Right lung (tissue), 5 donors: ENCODE results near the gene LTBP2. TPM values are rescaled to one million over a fixed set of nuclear protein-coding genes. Genes with fewer than 3 reads are reported as not detected.

ENCODE experiments used
- DNase-seq, 2 donors: peaks; one replicate each; pipeline ENCODE4 v3.0.0-alpha.2; 2013
- polyA plus RNA-seq, 5 donors: library from polyadenylated mRNA; unstranded; fragments of 120-200 nt; gene quantifications; one replicate each; pipeline versions ENCODE4 v1.2.1 to v1.2.3, GENCODE V29; 2013; ENCODE audit warnings: inconsistent platforms in 1 of 5, low replicate concordance in 1 of 5; ENCODE audit not compliant: insufficient read length in 5 of 5, insufficient read depth in 1 of 5

Gene LTBP2
- polyA plus RNA-seq, 5 donors: 10.6 to 30.9 (median 16.7) TPM

DNA sequence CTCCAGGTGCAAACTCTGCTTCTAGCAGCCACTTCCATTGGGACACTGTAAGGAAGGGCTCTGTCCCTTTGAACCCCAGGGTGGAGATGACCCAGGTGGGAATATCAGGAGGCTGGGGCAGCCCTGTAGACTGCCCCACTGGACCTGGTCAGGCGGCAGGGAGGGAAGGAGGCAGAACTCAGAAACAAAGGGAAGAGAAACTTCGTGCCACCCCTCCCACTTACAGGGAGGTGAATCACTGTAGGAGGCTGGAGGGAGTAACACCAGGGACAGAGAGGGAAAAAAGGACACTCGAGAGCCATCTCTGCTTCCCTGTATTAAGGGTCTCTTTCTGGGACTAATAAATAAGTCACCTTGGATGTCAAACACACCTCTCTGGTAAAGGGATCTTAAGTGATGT, 81.0 kb downstream of the LTBP2 start:
- DNase-seq: no peak

DNA sequence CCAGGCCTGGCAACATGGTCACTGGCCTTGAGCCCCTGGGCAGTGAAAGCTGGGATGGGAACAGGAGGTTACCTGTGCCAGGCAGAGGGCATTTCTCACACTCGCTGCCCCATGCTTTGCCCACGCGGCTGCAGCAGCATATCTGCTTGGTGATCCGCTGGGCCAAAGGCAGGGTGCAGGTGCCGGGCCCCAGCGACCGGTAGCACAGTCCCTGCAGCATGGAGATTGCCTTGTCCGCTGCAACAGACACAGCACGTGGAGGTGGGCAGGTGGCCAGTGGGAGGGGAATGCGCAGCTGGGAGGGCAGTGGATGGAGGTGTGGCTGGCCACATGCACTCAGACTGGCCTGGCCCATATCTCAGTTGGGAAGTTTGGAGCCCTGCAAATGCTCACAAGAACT, 83.2 kb downstream of the LTBP2 start:
- no peak for DNase-seq

DNA sequence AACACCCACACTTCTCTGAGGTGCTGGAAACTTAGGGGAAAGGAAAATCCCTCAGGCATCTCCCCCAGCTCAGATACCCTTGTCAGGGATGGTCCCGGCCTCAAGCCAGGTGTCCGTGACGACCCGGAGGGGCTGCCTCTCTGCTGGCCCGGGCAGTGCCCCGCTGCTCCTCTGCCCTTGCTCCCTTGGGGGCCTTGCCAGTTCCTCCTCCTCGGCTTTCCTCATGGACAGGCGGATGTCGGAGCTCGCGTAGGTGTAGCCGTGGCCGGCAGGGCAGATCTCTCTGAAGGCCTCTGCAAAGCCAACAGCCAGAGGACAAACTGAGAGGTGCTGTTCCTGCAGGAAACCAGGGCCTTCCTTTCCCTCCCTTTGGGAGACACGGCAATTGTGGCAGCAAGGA, 83.6 kb downstream of the LTBP2 start:
- DNase-seq: no peak

DNA sequence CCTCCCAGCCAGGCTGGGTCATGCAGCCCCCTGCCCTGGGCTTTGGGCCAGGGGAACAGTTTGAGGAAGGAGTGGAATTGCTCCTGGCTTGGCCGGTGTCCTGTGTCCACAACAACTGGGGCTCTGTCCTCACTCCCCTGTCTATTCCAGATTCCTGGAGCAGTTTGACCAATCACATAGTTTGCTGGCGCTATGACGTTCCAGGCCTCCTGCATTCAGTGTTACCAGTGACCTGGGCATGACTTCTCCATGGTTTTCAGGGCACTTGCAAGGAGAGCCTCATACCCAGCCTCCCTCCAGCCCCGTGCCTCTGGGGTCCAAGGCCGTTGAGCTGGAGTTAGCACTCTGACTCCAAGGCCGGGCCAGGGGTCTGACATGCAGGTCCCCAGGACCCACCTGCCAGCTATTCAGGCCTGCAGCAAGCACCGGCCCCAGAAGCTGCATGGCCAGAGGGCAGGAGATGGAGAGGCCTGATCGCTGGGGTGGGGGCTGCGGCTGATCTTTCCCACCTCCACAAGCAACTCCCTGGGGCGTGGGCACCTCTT, 84.2 kb downstream of the LTBP2 start:
- DNase-seq: no peak

- DNase-seq: no peak
Measured at GRCh38 chr14:74526854-74527585, 85.0 kb downstream of the LTBP2 start.

- DNase-seq: no peak
Measured at GRCh38 chr14:74525361-74525851, 86.6 kb downstream of the LTBP2 start.

DNA sequence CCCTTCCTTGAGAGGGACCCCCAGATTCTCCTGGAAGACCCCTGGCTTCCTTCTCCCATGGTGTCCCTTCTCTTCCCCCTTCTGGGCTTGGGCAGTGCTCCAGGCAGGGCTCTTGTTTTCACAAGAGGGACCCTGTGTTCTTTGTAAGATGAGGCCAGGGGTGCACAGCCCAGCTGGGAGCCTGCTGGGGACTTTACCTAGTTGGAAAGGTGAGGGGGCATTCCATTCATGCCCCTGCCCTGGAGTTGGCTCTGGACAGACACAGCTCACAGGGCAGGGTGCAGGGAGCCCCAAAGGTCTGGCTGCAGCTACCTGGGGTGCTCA, 87.3 kb downstream of the LTBP2 start:
- DNase-seq: no peak

DNA sequence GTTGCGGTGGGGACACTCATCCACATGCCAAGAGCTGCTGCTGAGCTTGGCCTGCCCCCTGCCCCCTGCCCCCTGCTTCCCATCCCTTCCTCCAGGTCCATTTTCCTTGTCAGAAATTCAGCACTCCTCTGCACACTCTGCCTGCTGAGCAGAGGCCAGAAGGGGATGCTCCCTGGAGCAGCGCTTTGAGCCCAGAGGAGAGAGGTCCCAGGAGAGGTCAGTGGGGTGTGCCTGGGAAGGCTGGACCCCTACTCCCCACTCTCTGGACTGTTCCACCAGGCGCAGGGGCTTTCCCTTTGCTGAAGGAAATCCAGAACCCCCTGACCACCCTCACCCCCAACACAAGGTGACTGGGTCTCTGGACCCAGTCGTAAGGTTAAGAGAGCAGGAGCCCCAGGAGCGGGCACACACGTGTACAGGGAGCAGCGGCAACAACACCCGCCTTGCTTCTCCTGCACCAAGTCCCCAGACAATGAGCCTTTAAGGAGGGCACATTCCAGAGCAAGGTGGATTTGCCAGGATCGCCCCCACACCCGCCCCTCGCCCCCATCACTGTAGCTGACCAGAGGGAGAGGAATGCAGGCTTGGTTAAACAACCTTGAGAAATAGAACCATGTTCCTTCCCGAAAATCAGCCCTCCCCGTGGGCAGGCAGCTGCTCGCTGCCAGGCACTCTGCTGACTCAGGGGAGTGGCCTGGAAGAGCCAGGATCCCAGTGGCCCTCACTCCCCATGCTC, 87.8 kb downstream of the LTBP2 start:
- no peak for DNase-seq

DNA sequence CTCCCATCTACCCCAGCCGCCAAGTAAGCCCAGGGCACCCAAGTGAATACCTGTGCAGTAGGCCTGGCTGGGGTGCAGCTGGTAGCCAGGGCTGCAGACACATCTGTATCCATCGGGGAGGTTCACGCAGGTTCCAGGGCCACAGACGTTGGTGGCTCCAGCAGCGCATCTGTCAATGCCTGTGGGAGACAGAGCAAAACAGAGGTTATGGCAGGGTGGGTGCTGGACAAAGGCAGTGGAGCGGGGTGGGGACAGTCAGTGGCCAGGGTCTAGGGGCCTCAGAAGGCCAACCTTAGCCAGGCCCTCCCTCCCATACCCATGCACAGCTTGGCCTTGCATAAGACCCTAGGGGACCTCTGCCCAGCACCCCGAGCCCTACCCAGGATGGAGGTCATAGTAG, 89.3 kb downstream of the LTBP2 start:
- no peak for DNase-seq

- DNase-seq: no peak
Measured at GRCh38 chr14:74521756-74522155, 90.3 kb downstream of the LTBP2 start.

- DNase-seq: no peak
Measured at GRCh38 chr14:74519316-74520074, 92.5 kb downstream of the LTBP2 start.

- DNase-seq: no peak
Measured at GRCh38 chr14:74518221-74518620, 93.8 kb downstream of the LTBP2 start.

DNA sequence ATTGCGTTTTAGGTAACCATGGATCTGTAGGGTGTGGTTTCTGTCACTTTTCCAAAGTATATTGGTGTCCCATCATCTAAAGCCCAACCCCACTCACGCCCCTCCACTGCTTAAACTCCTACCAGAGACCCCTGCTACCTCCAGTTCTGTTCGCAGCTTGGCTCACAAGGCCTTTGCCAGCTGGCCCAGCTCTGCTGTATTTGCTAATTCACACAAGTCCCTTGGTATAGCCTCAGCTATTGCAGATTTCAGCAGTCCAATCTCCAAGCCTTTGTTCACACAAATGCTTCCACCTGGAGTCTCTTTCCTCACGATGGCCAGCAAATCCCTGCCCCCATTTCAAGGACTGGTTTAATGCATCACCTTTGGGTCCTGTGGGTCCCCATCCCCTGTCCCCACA, 94.3 kb downstream of the LTBP2 start:
- DNase-seq: no peak

GRCh38 chr14:74516451-74517160, 95.4 kb downstream of the LTBP2 start:
- no peak for DNase-seq

DNA sequence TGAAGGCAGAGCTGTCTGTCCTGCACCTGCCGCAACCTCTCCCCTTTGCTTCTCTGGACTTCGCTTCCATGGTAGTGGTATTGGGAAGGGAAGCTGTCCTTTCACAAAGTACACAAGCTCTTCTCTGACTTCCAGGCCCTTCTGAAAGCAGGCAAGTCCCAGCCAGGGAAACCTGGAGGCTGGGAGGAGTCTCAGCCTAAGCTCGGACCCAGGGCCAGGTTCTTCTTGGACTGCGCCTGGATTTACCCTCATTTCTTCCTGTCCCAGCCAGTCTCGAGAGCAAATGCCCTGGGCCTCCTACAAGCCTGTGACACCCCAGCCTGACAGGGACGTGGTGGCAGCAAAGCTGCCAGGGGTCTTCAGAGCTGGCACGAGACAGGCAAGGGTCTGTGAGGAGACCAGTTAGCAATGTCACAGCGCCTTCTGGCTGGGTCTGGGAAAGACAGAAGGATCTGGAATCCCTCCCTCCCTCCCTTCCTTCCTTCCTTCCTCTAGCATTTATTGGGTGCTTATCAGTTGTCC, 96.1 kb downstream of the LTBP2 start:
- no peak for DNase-seq

- no peak for DNase-seq
Measured at GRCh38 chr14:74514471-74514941, 97.5 kb downstream of the LTBP2 start.

DNA sequence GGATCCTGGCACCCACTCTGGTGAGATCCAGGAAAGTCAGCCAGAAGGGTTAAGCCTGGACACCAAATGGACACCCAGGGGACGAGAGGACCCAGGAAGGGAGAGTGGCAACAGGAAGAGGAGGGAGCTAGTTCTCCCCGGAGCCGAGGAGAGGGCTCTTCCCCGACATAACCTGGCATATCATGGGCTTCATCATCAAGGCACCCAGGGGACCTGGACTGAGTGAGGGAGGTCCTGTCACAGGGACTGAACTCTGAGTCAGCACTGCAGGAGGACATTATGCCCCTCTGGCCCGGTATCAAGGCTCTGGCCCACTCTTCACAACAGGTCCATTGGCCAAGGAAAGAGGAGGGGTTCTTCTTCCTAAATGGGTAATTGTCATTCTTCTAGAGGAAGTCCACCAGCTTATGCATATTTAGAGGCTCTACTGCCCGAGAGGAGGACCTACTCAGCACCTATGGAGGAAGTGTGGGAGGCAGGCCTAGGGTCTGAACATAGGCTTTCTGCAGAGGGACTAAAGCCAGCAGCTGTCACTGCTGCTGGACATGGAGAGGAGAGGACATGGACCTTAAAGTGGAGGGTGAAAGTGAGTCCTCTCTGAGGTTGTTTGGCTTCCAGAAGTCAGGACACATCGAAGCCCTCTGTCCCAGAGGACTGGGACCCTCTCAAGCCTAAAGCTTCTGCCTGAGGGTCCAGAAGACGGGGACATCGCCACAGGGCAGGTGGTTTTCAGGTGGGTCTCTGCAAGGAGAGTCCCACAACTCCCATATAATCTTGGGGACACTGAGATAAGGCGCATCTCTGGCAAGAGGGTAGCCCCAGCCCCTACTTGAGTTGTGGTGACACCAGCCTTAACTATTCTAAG, 99.8 kb downstream of the LTBP2 start:
- DNase-seq: no peak

DNA sequence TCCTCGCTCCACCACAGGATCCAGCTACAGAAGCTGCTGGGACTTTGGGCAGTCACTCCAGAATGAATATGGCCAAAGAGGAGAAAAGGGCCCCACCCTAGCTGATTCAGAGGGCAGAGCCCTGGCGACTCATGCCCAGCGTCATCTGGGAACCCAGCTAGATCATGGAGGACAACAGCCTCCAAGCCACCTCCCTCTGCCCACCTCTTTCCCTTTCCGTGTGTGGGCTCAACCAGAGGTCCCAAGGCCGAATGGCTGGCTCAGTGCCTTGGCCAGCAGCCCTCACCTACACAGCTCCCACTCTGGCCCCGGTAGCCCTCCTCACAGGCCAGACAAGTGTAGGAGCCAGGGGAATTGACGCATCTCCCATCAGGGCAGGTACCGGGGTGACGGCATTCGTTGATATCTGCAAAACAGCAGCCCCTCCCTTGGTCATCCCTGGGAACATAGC, 101.1 kb downstream of the LTBP2 start:
- no peak for DNase-seq

DNA sequence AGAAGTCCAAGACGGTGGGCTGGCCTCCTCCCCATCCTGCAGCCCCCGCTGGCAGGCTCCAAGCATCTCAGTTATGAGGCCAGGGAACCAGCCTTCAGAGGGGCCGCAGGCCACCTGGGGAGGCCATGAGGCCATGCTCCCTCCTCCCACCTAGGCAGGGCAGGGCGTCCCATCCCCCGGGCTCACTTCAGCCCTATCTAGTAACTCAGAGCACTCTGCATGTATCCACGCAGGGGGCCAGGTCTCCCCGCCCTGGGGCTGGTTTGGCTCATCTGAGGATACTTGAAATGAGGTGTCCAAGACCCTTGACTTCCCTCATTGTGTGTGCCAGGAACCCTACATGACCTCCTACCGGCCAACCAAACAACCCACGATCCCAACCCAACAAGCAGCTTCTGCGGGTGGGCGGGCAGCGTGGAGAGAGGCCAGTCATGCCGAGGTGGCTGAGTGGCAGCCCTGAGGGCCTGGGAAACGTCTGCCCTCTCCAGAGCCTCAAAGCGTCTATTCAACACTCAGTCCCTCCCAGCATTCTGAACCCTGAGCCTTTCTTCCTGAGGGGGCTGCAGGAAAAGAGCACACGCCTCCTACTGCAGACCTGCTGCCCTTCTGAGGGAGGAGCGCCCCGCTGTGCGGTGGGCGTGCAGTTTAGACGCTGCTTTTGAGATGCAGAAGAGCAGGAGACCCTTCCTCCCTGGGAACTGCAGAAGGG, 101.7 kb downstream of the LTBP2 start:
- no peak for DNase-seq
